Measurements from ENCODE around the gene RAB11FIP2.

The RAB11FIP2 gene

DNA sequence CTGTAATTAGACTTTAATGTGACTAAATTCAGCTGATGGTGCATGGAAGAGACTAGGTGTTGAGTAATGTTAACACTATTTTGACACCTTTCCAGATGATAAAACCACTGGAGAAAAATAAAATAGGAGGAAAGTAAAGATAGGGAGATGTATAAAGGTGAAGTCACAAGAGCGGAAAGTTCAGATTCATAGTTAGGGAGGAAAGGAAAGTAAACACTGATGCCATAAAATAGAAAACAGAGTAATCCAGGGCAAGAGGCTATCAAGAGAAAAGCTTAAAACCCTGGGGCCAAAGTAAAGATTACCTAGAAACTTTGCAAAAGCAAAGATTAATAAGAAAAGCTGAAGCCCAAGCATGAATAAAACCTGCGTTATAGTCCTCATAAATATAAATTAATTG lies 62.8 kb downstream of the RAB11FIP2 start (continued):
- TF ChIP-seq ZSCAN4 (tag by site-specific recombination; IDR thresholded peaks at IDR 0.05) = no peak
- no peak for TF ChIP-seq REPIN1 (tag by site-specific recombination; IDR thresholded peaks at IDR 0.05; ENCODE audit: low read depth)
- no peak for TF ChIP-seq ZNF324 (tag by site-specific recombination; IDR thresholded peaks at IDR 0.05)
- TF ChIP-seq KLF1 (tag by site-specific recombination; IDR thresholded peaks at IDR 0.05) = no peak

- TF ChIP-seq ZNF24 (tag by site-specific recombination; IDR thresholded peaks at IDR 0.05) (no peak), ZFP69B (tag by site-specific recombination; IDR thresholded peaks at IDR 0.05) (no peak), HOXC10 (CRISPR knock-in tag; IDR thresholded peaks at IDR 0.05) (no peak), ZNF654 (tag by site-specific recombination; IDR thresholded peaks at IDR 0.05; ENCODE audit: low read depth) (no peak), TSHZ1 (tag by site-specific recombination; IDR thresholded peaks at IDR 0.05; ENCODE audit: borderline replicate concordance) (no peak), ZNF704 (tag by site-specific recombination; IDR thresholded peaks at IDR 0.05) (no peak), ZBTB7A (tag by site-specific recombination; IDR thresholded peaks at IDR 0.05; ENCODE audit: low read depth) (no peak), HIC1 (tag by site-specific recombination; IDR thresholded peaks at IDR 0.05) (no peak), ZFP3 (tag by site-specific recombination; IDR thresholded peaks at IDR 0.05; ENCODE audit: low read depth) (no peak), REST (tag by site-specific recombination; IDR thresholded peaks at IDR 0.05) (no peak), KLF1 (tag by site-specific recombination; IDR thresholded peaks at IDR 0.05) (no peak), ZFP41 (tag by site-specific recombination; IDR thresholded peaks at IDR 0.05; ENCODE audit: borderline replicate concordance) (no peak)
- TF ChIP-seq, protein P1, sequence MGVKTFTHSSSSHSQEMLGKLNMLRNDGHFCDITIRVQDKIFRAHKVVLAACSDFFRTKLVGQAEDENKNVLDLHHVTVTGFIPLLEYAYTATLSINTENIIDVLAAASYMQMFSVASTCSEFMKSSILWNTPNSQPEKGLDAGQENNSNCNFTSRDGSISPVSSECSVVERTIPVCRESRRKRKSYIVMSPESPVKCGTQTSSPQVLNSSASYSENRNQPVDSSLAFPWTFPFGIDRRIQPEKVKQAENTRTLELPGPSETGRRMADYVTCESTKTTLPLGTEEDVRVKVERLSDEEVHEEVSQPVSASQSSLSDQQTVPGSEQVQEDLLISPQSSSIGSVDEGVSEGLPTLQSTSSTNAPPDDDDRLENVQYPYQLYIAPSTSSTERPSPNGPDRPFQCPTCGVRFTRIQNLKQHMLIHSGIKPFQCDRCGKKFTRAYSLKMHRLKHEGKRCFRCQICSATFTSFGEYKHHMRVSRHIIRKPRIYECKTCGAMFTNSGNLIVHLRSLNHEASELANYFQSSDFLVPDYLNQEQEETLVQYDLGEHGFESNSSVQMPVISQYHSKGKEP (tag by site-specific recombination; IDR thresholded peaks at IDR 0.05) = no peak
- TF ChIP-seq, protein P2, sequence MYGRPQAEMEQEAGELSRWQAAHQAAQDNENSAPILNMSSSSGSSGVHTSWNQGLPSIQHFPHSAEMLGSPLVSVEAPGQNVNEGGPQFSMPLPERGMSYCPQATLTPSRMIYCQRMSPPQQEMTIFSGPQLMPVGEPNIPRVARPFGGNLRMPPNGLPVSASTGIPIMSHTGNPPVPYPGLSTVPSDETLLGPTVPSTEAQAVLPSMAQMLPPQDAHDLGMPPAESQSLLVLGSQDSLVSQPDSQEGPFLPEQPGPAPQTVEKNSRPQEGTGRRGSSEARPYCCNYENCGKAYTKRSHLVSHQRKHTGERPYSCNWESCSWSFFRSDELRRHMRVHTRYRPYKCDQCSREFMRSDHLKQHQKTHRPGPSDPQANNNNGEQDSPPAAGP (tag by site-specific recombination; IDR thresholded peaks at IDR 0.05) = no peak
- CTCF ChIA-PET = interaction anchor here (0.5 to 0.6 kb wide), 2 partner anchors 17 to 719 kb away, joined by 3 to 4 read pairs; no protein-coding TSS in a partner anchor
- H3K36me3 ChIP-seq (ENCODE audit: control insufficient read depth in 2 of 2, insufficient read depth in 1 of 2, low read length in 2 of 2) = no peaks in the 10 kb centered on the region
- H3K4me1 ChIP-seq (ENCODE audit: control insufficient read depth, insufficient read depth, low read length) = no peaks in the 10 kb centered on the region
- H3K27ac ChIP-seq (ENCODE audit: extremely low read depth, low read depth, low read length) = no peak overlapping the region
- no peak overlapping the region for H3K4me3 ChIP-seq (ENCODE audit: low read depth, low read length)
- no peaks in the 10 kb centered on the region; the same call in 1 of the 2 replicates for H3K9me3 ChIP-seq (ENCODE audit: control insufficient read depth, insufficient read depth, low read depth, low read length)
- POLR2A ChIA-PET = no interaction called here
These were observed 65.7 kb downstream of the RAB11FIP2 start for GRCh38 chr10:117980755-117981702.
